ENCODE results near the gene ZNF519. TPM values are rescaled to one million over a fixed set of nuclear protein-coding genes. Genes with fewer than 3 reads are reported as not detected.
A peak's percentile ranks its signal among the peaks of the same experiment; 100 is the strongest.
"Not testable (repeated sequence)": the region's sequence is repeated elsewhere in the genome, so short reads cannot be mapped to it uniquely, and the experiment has no call there.

Gene ZNF519
- total RNA-seq, 2 donors from 2014 or later = 3.2 to 4.8 TPM

- ATAC-seq; intact Hi-C loops (cut with DNase I); DNase-seq: not testable (repeated sequence)
These were observed 17.1 kb upstream of the ZNF519 start for GRCh38 chr18:14149121-14149850.

GRCh38 chr18:14147935-14148865, 16.0 kb upstream of the ZNF519 start:
- DNase-seq; intact Hi-C loops (cut with DNase I): not testable (repeated sequence)

GRCh38 chr18:14146771-14147170, 14.5 kb upstream of the ZNF519 start:
- intact Hi-C loops (cut with DNase I); DNase-seq; ATAC-seq: not testable (repeated sequence)

More at GRCh38 chr18:14147935-14148865, 16.0 kb upstream of the ZNF519 start:
- not testable (repeated sequence) for ATAC-seq

GRCh38 chr18:14145581-14146338, 13.5 kb upstream of the ZNF519 start:
- ATAC-seq; DNase-seq; intact Hi-C loops (cut with DNase I): not testable (repeated sequence)

GRCh38 chr18:14145021-14145420, 12.8 kb upstream of the ZNF519 start:
- ATAC-seq; DNase-seq; intact Hi-C loops (cut with DNase I): not testable (repeated sequence)

GRCh38 chr18:14144628-14144895, 12.3 kb upstream of the ZNF519 start:
- intact Hi-C loops (cut with DNase I) = no loop called here
- no peak for DNase-seq
- no peak for ATAC-seq

- intact Hi-C loops (cut with DNase I); ATAC-seq: not testable (repeated sequence)
These were observed 11.8 kb upstream of the ZNF519 start for GRCh38 chr18:14143871-14144627.

GRCh38 chr18:14143396-14143795, 11.2 kb upstream of the ZNF519 start:
- intact Hi-C loops (cut with DNase I); DNase-seq; ATAC-seq: not testable (repeated sequence)

More at GRCh38 chr18:14143871-14144627, 11.8 kb upstream of the ZNF519 start:
- not testable (repeated sequence) for DNase-seq

GRCh38 chr18:14142177-14142576, 9.9 kb upstream of the ZNF519 start:
- intact Hi-C loops (cut with DNase I); ATAC-seq; DNase-seq: not testable (repeated sequence)

GRCh38 chr18:14139583-14139982, 7.3 kb upstream of the ZNF519 start:
- DNase-seq; ATAC-seq; intact Hi-C loops (cut with DNase I): not testable (repeated sequence)

GRCh38 chr18:14137971-14138370, 5.7 kb upstream of the ZNF519 start:
- ATAC-seq; DNase-seq; intact Hi-C loops (cut with DNase I): not testable (repeated sequence)

- intact Hi-C loops (cut with DNase I); DNase-seq: not testable (repeated sequence)
- ATAC-seq = peak; percentile 32 to 50
These were observed 452 bp downstream of the ZNF519 start for GRCh38 chr18:14131696-14132270.

- ATAC-seq; DNase-seq; intact Hi-C loops (cut with DNase I): not testable (repeated sequence)
These were observed 1.4 kb downstream of the ZNF519 start for GRCh38 chr18:14130804-14131203.

GRCh38 chr18:14124689-14125088, 7.5 kb downstream of the ZNF519 start:
- intact Hi-C loops (cut with DNase I) = no loop called here
- ATAC-seq = no peak
- DNase-seq = no peak

GRCh38 chr18:14122097-14122496, 10.1 kb downstream of the ZNF519 start:
- DNase-seq (no peak), ATAC-seq (no peak)
- intact Hi-C loops (cut with DNase I) = no loop called here

GRCh38 chr18:14120926-14121325, 11.3 kb downstream of the ZNF519 start:
- no peak for ATAC-seq
- intact Hi-C loops (cut with DNase I) = no loop called here
- DNase-seq = no peak

GRCh38 chr18:14117606-14118005, 14.6 kb downstream of the ZNF519 start:
- ATAC-seq (no peak), DNase-seq (no peak)
- intact Hi-C loops (cut with DNase I) = no loop called here

GRCh38 chr18:14106906-14107305, 25.3 kb downstream of the ZNF519 start:
- intact Hi-C loops (cut with DNase I) = no loop called here
- no peak for ATAC-seq
- no peak for DNase-seq

All from left cardiac atrium (tissue), 4 donors.